Natural killer cell (primary cell): ENCODE measurements around the gene ZNF837. TPM values are rescaled to one million over a fixed set of nuclear protein-coding genes. Genes with fewer than 3 reads are reported as not detected.

Source experiments
- ATAC-seq, 3 donors: fragments of 150-1000 bp in 2 of 3; fragments of 200-7000 bp in 1 of 3; cut with Tn5 transposase; 1 replicate in 1 of 3; 2 replicates in 2 of 3; pipeline ENCODE4 v1.10.0; 2021; ENCODE audit warnings: mild to moderate bottlenecking in 2 of 3, moderate library complexity in 2 of 3
- DNase-seq, 2 donors: peaks; one replicate each; pipeline versions ENCODE4 v3.0.0 to v3.0.0-alpha.2; 2013 to 2021; ENCODE audit warnings: mixed read lengths in 1 of 2
- H3K27ac ChIP-seq: one replicate; pipeline ENCODE4 v1.5.1; 2013; ENCODE audit warnings: mild to moderate bottlenecking, low read length
- H3K27me3 ChIP-seq: one replicate; pipeline ENCODE4 v1.6.1; 2013; ENCODE audit warnings: low read length; ENCODE audit not compliant: control insufficient read depth, insufficient read depth
- H3K36me3 ChIP-seq: one replicate; pipeline ENCODE4 v1.6.1; 2013; ENCODE audit warnings: low read length; ENCODE audit not compliant: control insufficient read depth, insufficient read depth
- H3K4me1 ChIP-seq: one replicate; pipeline ENCODE4 v1.6.1; 2013; ENCODE audit warnings: low read length; ENCODE audit not compliant: control insufficient read depth, insufficient read depth
- H3K4me3 ChIP-seq: one replicate; pipeline ENCODE4 v1.5.1; 2013; ENCODE audit warnings: low read length
- H3K9me3 ChIP-seq: one replicate; pipeline ENCODE4 v1.6.1; 2013; ENCODE audit warnings: low read length; ENCODE audit not compliant: control insufficient read depth, insufficient read depth
- H3K27ac Mint-ChIP-seq, 2 donors: one replicate each; pipeline ENCODE4 v1.8.0; 2022; ENCODE audit warnings: mild to moderate bottlenecking in 2 of 2, mixed read lengths in 2 of 2, moderate library complexity in 1 of 2
- H3K27me3 Mint-ChIP-seq, 2 donors: one replicate each; pipeline ENCODE4 v1.8.0; 2022; ENCODE audit warnings: low read depth in 2 of 2, mixed read lengths in 2 of 2
- H3K36me3 Mint-ChIP-seq: one replicate; pipeline ENCODE4 v1.8.0; 2022; ENCODE audit warnings: mixed read lengths
- H3K4me1 Mint-ChIP-seq, 2 donors: one replicate each; pipeline ENCODE4 v1.8.0; 2022; ENCODE audit warnings: mixed read lengths in 2 of 2
- H3K4me3 Mint-ChIP-seq: one replicate; pipeline ENCODE4 v1.8.0; 2022; ENCODE audit warnings: mild to moderate bottlenecking, moderate library complexity, mixed read lengths
- H3K9me3 Mint-ChIP-seq, 2 donors: one replicate each; pipeline ENCODE4 v1.8.0; 2022; ENCODE audit warnings: mixed read lengths in 2 of 2
- WGBS: methylation state at CpG from one replicate; pipeline ENCODE4 v1.1.7; 2013; ENCODE audit warnings: missing lambda C conversion rate; ENCODE audit not compliant: insufficient coverage; 5-methylcytosine and 5-hydroxymethylcytosine counted together
- intact Hi-C: fragments of 100-400 bp; cut with micrococcal nuclease; formaldehyde crosslinking; loops from one replicate; pipeline ENCODE4 v1.14.2; 2022
- total RNA-seq, 4 donors: library from RNA; stranded (reverse); fragments of 120-200 nt in 1 of 4; gene quantifications; one replicate each; pipeline versions ENCODE4 v1.2.3 to v1.2.4, GENCODE V29; 2013 to 2022
- TF ChIP-seq, protein P1 (sequence below): fragments of 200-600 bp; IDR thresholded peaks from one replicate; pipeline ENCODE4 v1.8.0; 2022; ENCODE audit warnings: antibody characterized with exemption

Gene ZNF837
- total RNA-seq, 3 donors from 2014 or later (not counting 1 experiment from before 2014, with no cell fraction given) = 0.63 to 1.4 (median 1.3) TPM

DNA sequence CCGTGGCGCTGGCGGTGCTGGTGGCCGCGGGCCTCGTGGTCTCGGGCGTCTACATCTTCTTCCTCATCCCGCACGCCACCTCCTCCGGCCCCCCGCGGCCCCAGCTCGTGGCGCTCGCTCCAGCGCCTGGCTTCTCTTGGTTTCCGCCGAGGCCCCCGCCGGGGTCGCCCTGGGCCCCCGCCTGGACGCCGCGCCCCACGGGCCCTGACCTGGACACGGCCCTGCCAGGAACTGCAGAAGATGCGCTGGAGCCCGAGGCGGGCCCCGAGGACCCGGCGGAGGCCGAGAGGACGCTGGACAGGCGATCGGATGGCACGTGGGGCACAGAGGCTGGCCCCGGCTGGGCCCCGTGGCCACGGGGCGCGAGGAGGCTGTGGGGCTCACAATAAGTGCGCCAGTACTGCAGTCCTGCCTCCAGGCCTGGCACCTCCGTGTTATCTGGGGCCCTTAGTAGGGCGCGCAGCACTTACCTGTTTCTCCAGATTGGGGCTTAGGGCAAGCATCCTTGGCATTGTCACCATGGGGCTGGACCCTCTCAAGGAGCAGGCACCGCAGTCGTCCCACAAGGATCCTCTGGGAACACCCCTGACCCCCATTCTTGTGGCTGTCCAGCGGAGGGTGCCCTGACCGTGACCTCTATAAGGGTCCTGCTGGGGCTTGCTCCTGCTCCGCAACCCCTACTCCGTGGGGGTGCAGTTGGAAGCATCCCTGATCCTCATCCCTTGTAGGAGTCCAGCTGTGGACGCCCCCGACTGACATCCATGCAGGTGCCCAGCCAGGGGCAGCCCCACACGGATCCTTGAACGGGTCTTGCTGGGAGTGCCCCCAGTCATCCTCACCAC is 16.1 kb upstream of the ZNF837 start:
- DNase-seq = no peak
- H3K4me1 ChIP-seq = peaks cover 17% of the 10 kb centered on the region
- no peak for ATAC-seq
- peaks cover 14 to 18% of the 10 kb centered on the region in 2 donors for H3K4me1 Mint-ChIP-seq
- peaks cover 10% of the 10 kb centered on the region for H3K27me3 ChIP-seq
- no peak overlapping the region for H3K27ac ChIP-seq
- no peaks in the 10 kb centered on the region for H3K9me3 Mint-ChIP-seq
- H3K4me3 Mint-ChIP-seq = no peak overlapping the region
- H3K36me3 ChIP-seq = peaks cover 26% of the 10 kb centered on the region
- H3K4me3 ChIP-seq = no peak overlapping the region
- H3K27ac Mint-ChIP-seq = no peak overlapping the region
- no peaks in the 10 kb centered on the region for H3K9me3 ChIP-seq
- intact Hi-C loops = no loop called here
- TF ChIP-seq, protein P1, sequence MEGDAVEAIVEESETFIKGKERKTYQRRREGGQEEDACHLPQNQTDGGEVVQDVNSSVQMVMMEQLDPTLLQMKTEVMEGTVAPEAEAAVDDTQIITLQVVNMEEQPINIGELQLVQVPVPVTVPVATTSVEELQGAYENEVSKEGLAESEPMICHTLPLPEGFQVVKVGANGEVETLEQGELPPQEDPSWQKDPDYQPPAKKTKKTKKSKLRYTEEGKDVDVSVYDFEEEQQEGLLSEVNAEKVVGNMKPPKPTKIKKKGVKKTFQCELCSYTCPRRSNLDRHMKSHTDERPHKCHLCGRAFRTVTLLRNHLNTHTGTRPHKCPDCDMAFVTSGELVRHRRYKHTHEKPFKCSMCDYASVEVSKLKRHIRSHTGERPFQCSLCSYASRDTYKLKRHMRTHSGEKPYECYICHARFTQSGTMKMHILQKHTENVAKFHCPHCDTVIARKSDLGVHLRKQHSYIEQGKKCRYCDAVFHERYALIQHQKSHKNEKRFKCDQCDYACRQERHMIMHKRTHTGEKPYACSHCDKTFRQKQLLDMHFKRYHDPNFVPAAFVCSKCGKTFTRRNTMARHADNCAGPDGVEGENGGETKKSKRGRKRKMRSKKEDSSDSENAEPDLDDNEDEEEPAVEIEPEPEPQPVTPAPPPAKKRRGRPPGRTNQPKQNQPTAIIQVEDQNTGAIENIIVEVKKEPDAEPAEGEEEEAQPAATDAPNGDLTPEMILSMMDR = no peak
- peaks cover 8% of the 10 kb centered on the region for H3K36me3 Mint-ChIP-seq
- peaks cover 0 to 23% of the 10 kb centered on the region in 2 donors for H3K27me3 Mint-ChIP-seq
- WGBS = 42% methylated on average over 58 of the region's 58 CpGs

DNA sequence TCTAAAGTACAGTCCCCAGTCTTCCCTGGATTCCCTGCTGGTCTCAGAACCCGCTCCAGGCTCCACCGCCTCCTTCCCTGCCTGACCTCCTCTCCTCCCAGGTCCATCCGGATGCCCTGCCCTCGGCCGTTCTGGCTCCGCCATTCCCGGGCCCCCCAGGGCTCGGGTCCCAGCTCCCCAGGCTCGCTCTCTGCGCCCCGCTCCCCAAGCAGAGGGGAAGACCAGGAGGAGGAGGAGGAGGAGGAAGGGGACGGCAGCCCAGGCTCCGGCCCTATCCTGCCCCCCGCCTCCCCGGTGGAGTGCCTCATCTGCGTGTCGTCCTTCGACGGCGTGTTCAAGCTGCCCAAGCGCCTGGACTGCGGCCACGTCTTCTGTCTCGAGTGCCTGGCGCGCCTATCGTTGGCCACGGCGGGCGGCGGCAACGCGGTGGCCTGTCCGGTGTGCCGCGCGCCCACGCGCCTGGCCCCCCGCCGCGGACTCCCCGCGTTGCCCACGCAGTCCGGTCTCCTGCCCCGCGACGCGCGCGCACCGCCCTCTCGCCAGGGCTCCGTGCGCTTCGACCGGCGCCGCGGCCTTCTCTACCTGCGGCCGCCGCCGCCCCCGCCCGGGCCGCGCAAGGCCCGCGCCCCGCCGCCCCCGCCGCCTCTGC is 15.3 kb upstream of the ZNF837 start:
- no peak overlapping the region for H3K4me3 ChIP-seq
- no peak for DNase-seq

DNA sequence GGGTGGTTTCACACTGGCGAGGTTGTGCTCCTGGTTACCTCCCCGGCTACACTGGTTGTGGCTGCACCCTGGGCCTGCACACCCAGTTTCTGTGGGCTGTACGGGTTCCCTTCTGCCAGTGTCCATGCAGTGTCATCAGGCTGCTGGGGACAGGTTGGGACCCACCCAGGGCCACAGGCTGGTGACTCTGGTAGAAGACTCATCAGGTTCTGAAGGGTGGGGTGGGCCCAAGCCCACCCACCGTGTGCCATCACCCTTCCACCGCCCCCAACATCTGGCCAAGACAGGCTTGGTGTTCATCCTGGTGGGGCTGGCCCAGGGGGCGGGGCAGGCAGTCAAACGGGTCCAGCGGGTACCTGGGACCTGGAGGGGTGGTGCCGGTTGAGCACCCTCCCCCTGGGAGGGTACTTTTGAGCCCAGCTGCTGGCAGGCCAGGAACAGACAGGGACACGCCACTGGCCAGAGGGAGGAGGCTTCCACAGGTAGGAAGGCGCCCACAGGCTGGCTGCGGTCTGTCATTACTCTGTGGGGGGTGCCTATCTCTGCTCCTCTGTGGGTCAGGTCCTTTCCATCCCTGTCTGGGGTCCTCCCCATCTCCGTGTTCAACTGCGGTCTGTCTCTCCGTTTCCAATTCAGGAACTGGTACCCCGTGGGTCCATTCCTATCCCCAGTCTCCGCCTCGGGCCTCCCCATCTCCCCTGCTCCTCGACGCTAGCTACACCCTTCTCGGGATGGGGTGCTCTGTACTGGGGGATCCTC is 14.6 kb upstream of the ZNF837 start, which contains the start of gene RNF225:
Gene RNF225, plus strand, starts transcription at position 437 of the 759 bp plus-strand sequence. CDS start 434 bp downstream, outside the sequence.
- 59% methylated on average over 21 of the region's 21 CpGs for WGBS
- peaks cover 29% of the 10 kb centered on the region for H3K36me3 ChIP-seq
- intact Hi-C loops = no loop called here
- H3K27ac Mint-ChIP-seq = no peak within 1 kb of the TSS
- no peak within 1 kb of the TSS for H3K4me3 ChIP-seq
- TF ChIP-seq, protein P1 = no peak
- peaks cover 8% of the 10 kb centered on the region for H3K36me3 Mint-ChIP-seq
- peaks cover 0 to 20% of the 10 kb centered on the region in 2 donors for H3K27me3 Mint-ChIP-seq
- DNase-seq (no peak), ATAC-seq (no peak)
- no peaks in the 10 kb centered on the region for H3K9me3 ChIP-seq
- H3K4me1 ChIP-seq = peaks cover 5% of the 10 kb centered on the region
- H3K4me3 Mint-ChIP-seq = no peak within 1 kb of the TSS
- H3K4me1 Mint-ChIP-seq = peaks cover 2 to 6% of the 10 kb centered on the region in 2 donors
- H3K27ac ChIP-seq = no peak within 1 kb of the TSS
- peaks cover 10% of the 10 kb centered on the region for H3K27me3 ChIP-seq
- H3K9me3 Mint-ChIP-seq = no peaks in the 10 kb centered on the region

More for the DNA sequence above, 15.3 kb upstream of the ZNF837 start:
- H3K36me3 Mint-ChIP-seq = peaks cover 8% of the 10 kb centered on the region
- no peak overlapping the region for H3K27ac ChIP-seq
- H3K27ac Mint-ChIP-seq = no peak overlapping the region
- no peak for ATAC-seq
- H3K9me3 ChIP-seq = no peaks in the 10 kb centered on the region
- H3K4me3 Mint-ChIP-seq = no peak overlapping the region
- peaks cover 10% of the 10 kb centered on the region for H3K27me3 ChIP-seq
- H3K9me3 Mint-ChIP-seq = no peaks in the 10 kb centered on the region
- 10% methylated on average over 75 of the region's 75 CpGs for WGBS
- H3K36me3 ChIP-seq = peaks cover 26% of the 10 kb centered on the region
- TF ChIP-seq, protein P1 = no peak
- intact Hi-C loops = no loop called here
- peaks cover 12% of the 10 kb centered on the region for H3K4me1 ChIP-seq
- H3K27me3 Mint-ChIP-seq = peaks cover 0 to 22% of the 10 kb centered on the region in 2 donors
- peaks cover 9 to 13% of the 10 kb centered on the region in 2 donors for H3K4me1 Mint-ChIP-seq
